SIG-M5 (cell line): ENCODE data around the gene MBNL1.
"Not testable (repeated sequence)": the region's sequence is repeated elsewhere in the genome, so short reads cannot be mapped to it uniquely, and the experiment has no call there.

Source experiments
- DNase-seq: peaks from one replicate; lab custom pipeline; 2025; lab: John Stamatoyannopoulos, UW

The MBNL1 gene

GRCh38 chr3:152379415-152380042, 110.8 kb downstream of the MBNL1 start:
- no peak for DNase-seq

GRCh38 chr3:152380043-152380442, 111.3 kb downstream of the MBNL1 start:
- DNase-seq, result no peak

GRCh38 chr3:152381881-152382295, 113.2 kb downstream of the MBNL1 start:
- DNase-seq, result no peak

GRCh38 chr3:152382312-152383135, 113.8 kb downstream of the MBNL1 start:
- DNase-seq, result no peak

GRCh38 chr3:152383136-152383606, 114.4 kb downstream of the MBNL1 start:
- DNase-seq, result no peak

GRCh38 chr3:152384412-152384811, 115.7 kb downstream of the MBNL1 start:
- DNase-seq, result no peak

- DNase-seq, result no peak
These were observed 117.0 kb downstream of the MBNL1 start for GRCh38 chr3:152385761-152386160.

- no peak for DNase-seq
These were observed 117.5 kb downstream of the MBNL1 start for GRCh38 chr3:152386208-152386607.

GRCh38 chr3:152388631-152389030, 119.9 kb downstream of the MBNL1 start:
- no peak for DNase-seq

- no peak for DNase-seq
These were observed 120.7 kb downstream of the MBNL1 start for GRCh38 chr3:152389316-152389934.

GRCh38 chr3:152390647-152391046, 121.9 kb downstream of the MBNL1 start:
- no peak for DNase-seq

GRCh38 chr3:152391671-152392070, 122.9 kb downstream of the MBNL1 start:
- no peak for DNase-seq

GRCh38 chr3:152392272-152392880, 123.6 kb downstream of the MBNL1 start:
- DNase-seq, result no peak

GRCh38 chr3:152394246-152394645, 125.5 kb downstream of the MBNL1 start:
- no peak for DNase-seq

GRCh38 chr3:152395764-152396163, 127.0 kb downstream of the MBNL1 start:
- no peak for DNase-seq

- DNase-seq, result no peak
These were observed 128.1 kb downstream of the MBNL1 start for GRCh38 chr3:152396867-152397266.

GRCh38 chr3:152397348-152397747, 128.6 kb downstream of the MBNL1 start:
- not testable (repeated sequence) for DNase-seq

GRCh38 chr3:152398495-152398894, 129.8 kb downstream of the MBNL1 start:
- DNase-seq, result no peak

- no peak for DNase-seq
These were observed 130.6 kb downstream of the MBNL1 start for GRCh38 chr3:152399374-152399773.

GRCh38 chr3:152400887-152401286, 132.2 kb downstream of the MBNL1 start:
- DNase-seq, result no peak

GRCh38 chr3:152402695-152403451, 134.1 kb downstream of the MBNL1 start:
- no peak for DNase-seq

GRCh38 chr3:152403632-152404066, 134.9 kb downstream of the MBNL1 start:
- DNase-seq, result no peak
